LNCAP (cell line): Measurements from ENCODE around the gene PABPC1L.

ENCODE experiments used
- CTCF ChIP-seq: fragments of 450-650 bp; IDR thresholded peaks from 2 replicates; pipeline ENCODE4 v1.5.1; 2017; ENCODE audit warnings: mild to moderate bottlenecking

PABPC1L gene

GRCh38 chr20:44950368-44950767, 40.5 kb downstream of the PABPC1L start:
- TF ChIP-seq CTCF = no peak

- no peak for TF ChIP-seq CTCF
These were observed 42.9 kb downstream of the PABPC1L start for GRCh38 chr20:44952731-44953130.

GRCh38 chr20:44954211-44954610, 44.4 kb downstream of the PABPC1L start:
- no peak for TF ChIP-seq CTCF

GRCh38 chr20:44955270-44955669, 45.4 kb downstream of the PABPC1L start:
- TF ChIP-seq CTCF = no peak

- no peak for TF ChIP-seq CTCF
These were observed 46.5 kb downstream of the PABPC1L start for GRCh38 chr20:44956410-44956809.

GRCh38 chr20:44958276-44958675, 48.4 kb downstream of the PABPC1L start:
- no peak for TF ChIP-seq CTCF

GRCh38 chr20:44959082-44959637, 49.3 kb downstream of the PABPC1L start:
- no peak for TF ChIP-seq CTCF

GRCh38 chr20:44959638-44960102, 49.8 kb downstream of the PABPC1L start:
- no peak for TF ChIP-seq CTCF
